Cortex of kidney (tissue), 1 donor: Measurements from ENCODE around the gene CNDP2.

Experiments
- DNase-seq: peaks from one replicate; lab custom pipeline; 2025; lab: John Stamatoyannopoulos, UW

The CNDP2 gene

DNA sequence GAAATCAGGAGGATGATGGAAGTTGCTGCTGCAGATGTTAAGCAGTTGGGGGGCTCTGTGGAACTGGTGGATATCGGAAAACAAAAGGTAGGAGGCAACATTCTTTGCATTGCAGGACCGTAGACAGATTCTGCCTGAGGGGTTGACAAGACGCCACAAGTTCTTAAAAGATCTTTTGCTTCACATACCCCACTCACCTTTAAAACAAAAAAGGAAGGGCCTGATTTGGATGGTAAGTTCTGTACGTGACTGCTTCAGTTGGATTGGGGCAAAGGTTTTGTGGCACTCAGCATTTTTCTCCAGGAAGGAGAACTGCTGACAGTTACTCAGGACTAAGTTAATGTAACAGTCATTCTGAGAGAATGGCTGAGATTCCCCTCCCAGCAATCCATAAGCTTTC lies 5.2 kb downstream of the CNDP2 start:
- no peak for DNase-seq

DNA sequence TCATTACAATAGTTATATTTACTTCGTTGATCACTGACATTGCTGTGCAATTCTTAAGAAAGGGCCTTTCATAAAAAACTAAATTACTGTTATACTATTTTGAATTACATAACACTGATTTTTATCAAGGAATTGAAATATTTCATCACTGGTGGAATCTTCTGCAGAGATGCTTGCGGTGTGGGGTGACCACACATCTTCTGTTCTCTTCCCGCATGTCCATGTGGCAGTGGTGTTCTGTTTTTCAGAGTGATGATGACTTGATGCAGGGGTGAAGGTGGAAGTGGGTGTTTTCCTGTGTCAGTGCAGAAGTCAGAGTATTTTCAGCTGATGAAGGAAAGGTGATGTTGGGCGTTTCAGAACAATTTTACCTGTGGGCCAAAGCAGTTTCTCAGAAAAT lies 7.0 kb downstream of the CNDP2 start:
- DNase-seq: no peak

DNA sequence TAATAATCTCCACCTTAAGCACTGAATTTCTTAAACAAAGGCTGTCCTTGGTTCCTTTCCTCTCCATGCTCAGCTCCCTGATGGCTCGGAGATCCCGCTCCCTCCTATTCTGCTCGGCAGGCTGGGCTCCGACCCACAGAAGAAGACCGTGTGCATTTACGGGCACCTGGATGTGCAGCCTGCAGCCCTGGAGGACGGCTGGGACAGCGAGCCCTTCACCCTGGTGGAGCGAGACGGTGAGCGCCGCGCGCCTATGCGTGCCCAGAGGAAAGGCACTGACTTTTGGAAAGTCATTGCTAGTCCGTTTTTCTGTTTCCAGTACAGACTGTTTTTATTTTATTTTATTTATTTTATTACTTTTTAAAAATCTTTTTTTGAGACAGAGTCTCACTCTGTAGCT lies 9.6 kb downstream of the CNDP2 start:
- DNase-seq: no peak

DNA sequence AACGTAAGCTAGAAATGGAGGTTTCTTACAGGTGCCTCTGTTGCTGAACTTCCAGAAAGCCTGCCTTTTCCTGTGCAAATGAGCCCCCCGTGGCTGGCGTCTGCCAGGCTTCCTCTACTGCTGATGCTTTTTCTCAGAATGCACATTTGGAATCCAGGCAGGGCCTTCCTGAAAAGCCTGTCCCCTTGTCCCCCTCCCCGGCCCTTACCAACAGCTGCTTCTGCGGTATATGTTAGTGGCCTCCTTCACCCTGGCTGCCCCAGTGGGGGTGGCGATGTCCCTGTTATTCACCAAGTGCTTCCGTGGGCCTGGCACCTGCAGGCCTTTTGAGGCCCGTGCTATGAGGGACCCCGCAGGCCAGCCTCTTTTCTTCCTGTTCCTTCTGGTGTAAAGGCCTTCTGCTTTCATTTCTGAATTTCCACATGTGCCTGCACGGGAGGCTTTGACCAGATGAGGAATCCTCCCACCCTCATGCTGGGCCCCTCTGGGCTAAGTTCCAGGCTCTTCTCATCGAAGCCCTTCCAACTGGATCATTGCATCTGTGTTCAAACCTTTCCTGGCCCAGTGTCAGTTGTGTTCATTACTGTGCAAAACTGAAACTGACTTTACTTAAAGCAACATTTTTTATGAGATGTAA lies 10.4 kb downstream of the CNDP2 start:
- DNase-seq: no peak

DNA sequence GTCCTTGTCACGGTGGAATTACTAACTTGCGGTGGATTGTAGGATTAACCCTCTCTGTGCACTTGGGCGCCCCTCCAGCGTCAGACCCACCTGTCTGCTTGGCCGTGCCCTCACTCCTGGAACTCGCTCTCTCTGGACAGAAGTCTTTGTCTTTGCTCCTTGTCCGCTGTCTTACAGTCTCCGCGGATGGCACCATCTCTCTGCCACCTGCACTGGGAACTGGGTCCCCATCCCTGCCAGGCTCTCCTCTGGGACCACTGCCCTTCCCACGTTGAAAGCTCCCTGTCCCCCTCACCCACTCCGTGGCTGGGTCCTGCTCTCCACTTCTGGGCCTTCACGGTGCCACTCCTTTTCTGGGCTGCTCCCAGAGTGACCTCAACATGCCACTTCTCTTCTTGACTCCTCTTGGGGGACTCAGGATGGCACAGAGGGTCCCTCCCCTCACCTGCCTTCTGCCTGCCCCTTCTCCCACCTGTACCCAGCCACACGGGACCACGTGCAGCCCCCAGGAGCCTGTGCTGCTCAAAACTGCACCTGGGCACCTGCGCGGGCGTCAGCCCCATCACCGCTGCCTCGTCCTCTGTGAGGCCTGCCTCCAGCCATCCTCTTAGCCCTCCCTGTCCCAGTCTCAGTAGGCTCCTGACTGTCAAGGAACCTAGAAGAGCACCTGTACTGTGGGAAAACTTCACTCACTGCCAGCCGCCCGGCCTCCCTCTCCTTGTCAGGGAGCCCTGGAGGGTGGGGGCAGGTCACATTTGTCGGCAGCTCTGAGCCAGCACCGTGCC lies 11.1 kb downstream of the CNDP2 start:
- no peak for DNase-seq

DNA sequence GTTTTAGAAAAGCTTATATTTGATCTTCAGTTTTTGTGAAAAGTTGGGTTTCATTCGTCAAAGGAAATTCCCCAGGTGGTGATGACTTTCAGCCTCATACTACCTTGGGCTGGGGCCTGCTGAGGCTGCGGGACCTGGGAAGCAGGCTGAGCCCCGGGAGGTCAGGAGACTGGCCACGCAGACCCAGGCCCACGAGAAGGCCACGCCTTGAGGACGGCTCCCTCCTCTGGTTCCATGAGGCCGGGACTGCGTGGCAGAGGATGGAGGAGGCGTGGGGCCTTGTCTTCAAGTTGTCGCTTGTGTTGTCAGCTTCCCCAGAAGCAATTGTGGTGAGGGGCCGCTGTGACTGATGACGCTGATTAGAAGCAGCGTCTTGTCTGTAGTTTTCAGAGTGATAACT lies 11.8 kb downstream of the CNDP2 start:
- DNase-seq: no peak

DNA sequence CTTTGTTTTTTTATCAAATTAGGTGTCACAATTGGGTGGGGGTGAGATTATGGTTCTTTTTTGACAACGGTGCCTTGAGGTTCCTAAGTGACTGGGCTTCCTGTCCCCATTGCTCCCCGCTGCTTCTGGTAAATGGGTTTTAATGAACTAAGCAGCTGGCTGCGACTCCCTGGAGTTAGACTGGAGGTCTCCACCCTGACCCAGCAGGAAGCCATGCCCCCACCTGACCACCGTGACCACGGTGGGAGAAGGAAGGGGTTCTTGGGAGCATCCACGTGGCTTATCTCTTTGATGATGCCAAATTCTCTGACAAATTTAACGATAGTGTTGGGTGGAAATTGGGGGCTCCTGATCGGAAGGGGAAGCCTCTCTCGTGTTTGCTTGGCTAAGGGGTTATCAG lies 12.2 kb downstream of the CNDP2 start:
- no peak for DNase-seq

DNA sequence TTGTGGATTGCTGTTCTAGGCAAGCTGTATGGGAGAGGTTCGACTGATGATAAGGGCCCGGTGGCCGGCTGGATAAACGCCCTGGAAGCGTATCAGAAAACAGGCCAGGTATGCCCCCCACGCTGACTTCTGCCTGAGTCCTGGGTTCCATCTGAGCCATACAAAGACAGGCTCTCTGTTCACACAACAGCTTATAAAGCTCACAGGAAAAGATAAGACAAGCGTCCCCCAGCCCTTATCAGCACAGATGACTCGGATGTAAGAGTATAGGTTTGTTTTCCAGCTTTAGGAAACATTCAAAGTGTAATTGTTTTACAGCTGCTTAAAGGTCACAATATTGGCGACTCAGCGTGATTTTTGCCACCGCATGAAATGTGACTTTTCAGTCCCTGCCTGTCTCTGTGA lies 12.7 kb downstream of the CNDP2 start:
- no peak for DNase-seq

DNA sequence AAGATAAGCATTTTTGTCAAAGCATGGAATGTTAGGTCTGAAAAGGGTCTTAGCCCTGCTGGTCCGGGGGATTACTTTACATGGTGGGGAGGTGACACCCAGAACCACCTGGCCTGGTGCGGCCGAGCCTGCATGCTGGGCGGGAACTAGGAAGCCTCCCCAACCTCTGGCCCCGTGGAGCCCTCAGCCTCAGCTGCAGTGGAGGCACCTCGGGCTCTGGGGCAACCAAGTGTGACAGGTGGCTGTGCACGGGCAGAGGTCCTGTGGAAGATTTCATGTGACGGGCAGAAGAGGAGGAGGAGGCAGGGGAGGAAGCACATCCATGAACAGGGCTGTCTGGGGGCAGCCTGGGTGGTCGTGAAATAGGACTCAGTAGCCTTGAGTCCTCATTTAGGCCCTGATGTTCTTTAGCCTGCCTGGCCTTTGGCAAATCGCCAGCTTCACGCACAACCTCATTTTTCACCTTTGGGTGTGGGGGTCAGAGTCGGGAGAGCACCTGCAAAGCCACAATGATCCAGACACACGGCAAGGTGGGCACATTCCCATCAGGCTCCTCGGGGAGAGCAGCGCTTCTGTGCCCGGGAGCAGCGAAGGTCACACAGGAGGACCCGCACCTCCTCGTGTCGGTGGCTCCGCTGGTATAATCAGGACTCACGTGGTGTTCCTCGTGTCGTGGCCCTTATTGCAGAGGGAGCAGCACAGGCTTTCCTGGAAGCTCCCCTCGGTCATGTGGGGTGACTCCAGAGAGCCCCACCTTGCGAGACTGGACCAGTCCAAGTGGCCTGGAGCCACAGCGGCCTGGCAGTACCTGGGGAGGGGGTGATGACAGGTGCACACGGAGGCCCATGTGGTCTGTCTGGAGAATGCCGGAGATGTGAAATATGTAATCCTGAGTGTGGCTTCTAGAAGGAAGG lies 13.9 kb downstream of the CNDP2 start:
- no peak for DNase-seq

DNA sequence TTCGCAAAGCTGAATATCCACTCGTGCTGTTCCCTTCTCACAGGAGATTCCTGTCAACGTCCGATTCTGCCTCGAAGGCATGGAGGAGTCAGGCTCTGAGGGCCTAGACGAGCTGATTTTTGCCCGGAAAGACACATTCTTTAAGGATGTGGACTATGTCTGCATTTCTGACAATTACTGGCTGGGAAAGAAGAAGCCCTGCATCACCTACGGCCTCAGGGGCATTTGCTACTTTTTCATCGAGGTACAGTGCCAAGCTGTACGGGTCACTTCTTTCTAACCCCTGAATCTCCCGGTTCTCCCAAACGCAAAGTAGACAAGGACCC lies 14.6 kb downstream of the CNDP2 start:
- DNase-seq: no peak

DNA sequence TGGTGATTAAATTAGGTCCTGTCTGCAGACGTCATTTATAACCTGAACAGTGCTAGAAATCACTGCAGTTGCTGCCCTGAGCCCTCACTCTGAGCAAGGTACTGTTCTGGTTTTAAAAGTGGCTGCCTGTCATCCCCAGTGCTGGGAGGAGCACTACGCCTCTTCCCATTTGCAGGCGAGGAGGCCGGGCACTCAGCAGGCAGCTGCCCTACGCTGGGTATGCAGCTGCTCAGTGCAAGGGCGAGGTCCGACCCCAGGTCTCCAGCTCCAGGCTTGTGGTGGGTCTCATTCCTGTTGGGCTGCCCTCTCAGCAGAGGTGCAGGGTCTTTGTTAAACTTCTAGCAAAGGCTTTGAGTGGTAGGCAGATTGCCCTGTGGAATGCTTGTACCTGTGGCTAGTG lies 15.7 kb downstream of the CNDP2 start:
- DNase-seq: no peak

DNA sequence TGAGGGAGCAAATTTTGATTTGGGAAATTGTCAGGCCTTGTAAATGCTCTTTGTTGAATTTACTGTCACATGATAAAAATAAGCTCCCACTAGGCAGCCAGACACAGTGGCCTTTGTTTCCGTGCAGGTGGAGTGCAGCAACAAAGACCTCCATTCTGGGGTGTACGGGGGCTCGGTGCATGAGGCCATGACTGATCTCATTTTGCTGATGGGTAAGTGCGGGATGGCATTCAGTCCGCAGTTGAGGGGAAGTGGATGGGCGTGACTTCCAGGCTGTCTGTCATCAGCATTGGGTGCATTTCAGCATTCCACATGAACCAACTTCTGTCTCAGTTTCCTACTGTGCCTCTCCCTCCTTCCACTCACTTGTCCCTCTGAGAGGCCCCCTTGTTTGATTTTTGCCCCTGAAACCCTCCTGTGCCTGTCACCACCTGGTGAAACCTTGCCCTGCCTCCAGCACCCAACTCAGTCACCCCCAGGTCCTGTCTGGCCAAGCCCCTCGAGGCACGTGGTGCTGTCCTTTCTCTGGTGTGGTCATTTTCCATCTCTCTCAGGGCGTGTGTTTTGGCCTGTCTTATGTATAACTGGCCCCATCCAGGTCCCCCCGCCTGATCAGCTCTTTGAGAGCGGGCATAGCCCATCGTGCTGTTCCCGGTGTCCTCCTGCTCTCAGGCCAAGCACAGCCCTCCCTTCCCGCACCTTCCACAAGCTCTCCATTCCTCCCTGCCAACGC lies 16.3 kb downstream of the CNDP2 start:
- DNase-seq: no peak

DNA sequence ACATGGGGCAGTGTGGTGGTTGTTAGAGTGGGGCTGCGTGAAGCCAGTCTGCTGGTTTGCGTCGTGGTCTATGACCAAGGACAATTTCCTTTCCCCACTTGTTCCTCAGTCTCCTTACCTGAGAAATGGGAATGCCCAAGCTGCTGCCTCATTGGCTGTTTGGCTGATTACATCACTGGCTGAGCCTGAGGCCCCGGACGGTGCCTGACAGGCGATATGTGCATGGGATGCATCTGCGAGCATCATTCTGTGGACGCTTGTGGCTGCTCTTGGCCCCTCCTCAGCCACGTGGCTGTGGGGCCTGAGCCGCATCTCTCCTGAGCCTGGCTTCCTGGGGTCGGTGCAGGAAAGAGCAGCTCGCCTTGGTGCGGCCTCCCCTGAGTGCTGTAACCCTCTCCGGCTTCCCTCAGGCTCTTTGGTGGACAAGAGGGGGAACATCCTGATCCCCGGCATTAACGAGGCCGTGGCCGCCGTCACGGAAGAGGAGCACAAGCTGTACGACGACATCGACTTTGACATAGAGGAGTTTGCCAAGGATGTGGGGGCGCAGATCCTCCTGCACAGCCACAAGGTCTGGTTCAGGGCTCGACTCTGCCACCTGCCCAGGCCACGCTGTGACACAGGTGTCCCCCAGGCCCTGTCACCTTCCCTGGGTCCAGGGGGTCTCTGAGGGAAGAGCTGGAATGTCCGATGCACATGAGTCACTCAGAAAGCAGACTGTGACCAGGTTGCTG lies 17.2 kb downstream of the CNDP2 start:
- DNase-seq: no peak

DNA sequence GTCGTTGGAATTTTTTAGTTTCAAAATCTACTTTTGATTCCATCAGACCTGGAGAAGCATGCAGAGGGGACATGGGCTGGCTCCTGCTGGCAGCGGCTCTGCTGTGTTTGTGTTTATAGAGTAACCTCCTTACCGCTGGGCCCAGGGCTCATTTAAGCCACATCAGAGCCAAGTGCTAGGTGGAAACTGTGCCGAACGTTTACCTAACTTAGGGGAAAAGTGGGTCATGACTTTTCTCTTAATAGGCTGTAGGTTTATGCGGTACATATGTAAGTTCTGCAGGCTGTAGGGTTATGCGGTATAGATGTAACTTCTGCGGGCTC lies 17.7 kb downstream of the CNDP2 start:
- DNase-seq: no peak

DNA sequence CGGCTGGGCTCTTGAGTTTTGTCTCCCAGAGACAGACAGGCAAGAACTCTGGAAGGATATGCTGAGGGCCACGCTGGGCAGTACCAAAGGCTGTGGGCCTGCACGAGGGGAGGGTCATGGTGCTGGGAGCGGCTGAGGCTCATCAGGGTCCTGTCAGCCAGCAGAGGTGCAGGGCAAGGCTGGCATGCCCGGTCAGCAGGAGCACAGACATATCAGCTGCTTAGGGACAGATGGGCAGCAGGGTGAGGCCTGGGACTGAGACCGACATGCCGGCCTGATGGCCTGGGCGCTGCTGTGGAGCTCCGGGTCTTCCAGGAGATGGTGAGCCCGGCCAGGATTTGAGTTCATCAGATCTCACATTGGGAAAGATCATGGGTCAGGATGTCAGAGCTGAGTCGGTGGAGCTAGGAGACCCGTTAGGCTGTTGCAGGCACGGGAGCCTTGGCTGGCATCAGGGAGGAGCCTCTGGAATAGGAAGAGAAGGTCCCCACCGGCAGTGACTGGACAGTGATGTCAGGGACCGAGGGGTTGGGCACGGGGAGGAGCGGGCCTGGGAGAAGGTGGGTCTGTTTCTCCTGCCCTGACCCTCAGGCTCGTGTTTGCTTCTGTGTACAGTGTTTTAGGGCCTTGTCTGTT lies 18.8 kb downstream of the CNDP2 start:
- no peak for DNase-seq

DNA sequence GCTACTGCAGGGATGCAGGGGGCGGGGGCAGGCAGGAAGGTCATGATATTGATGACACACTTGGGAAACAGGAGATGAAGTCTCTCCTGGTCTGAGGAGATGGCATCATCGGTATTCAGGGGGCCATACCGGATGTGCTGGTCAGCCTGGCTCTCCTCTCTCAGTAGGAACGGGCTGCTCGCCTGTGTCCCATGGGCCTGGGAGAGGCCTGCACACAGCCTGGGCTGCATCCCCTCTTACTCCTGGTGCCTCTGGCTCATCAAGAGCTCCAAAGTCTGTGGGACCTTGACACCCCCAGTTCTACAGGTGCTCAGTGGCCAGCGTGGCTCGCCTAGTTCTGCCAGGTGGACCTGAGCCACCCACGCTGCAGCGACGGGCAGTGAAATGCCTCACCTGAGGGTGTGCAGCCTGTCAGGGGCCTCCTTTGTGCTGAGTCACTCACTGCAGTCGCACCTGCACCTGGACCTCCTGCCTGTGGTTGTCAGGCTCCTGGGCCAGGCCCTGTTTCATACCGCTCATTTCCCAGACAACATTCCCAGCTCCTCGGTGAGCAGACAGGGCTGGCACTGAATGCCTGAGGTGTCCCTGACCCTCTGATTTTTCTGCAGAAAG lies 19.6 kb downstream of the CNDP2 start:
- DNase-seq: no peak

DNA sequence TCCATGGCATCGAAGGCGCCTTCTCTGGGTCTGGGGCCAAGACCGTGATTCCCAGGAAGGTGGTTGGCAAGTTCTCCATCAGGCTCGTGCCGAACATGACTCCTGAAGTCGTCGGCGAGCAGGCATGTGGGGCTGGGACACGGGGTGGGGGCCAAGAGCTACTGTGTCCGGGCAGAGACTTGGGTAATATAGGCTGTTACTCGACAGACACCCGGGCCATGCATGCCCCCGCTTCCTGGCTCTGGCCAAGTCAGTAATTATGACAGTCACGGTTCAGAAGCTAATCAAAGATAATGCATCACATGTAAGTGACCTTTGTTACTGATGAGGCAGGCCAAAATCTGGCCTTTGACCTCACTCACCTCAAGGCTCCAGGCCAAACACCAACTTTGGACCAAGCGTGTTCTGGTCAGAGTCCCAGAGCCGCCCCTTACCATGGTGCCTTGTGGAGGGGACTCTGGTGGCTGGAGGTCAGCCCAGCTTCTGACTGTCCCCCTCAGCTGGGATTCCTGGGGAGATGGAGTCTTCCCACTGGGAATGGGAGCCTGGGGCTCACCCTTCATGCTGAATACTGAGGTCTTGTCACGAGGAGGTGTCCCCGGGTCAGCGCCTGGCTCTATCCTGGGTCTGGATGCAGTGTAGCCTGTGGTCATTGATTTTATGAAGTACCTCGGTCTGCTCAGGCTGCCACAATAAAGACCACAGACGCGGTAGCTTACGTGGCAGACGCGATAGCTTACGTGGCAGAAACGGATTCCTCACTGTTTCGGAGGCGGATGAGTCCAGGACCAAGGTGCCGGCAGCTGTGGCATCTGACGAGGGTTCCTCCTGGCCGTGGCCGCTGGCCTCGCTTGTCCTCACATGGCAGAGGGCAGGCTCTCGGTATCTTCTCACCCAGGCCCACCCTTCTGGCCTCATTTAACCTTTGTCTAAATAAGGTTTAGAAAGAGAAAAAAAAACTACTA lies 20.4 kb downstream of the CNDP2 start:
- DNase-seq: no peak

DNA sequence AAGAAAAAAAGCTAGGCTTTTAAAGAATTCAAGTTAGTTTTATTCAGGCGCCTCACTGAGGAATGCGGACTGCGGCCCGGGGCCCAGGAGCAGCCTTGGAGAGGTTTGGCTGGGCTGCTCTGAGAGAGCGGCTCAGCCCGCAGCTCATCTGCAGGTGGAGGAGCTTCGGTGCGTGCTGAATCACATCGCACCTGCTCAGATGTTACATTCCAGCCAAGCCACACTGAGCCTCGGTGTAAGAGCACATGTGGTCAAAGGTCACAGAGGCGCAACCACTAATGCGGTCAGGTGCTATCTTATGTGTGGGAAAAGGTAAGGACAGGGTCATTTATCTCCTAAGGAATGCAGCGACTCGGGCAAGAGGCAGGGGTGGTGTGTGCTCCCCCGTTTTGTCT lies 21.1 kb downstream of the CNDP2 start:
- DNase-seq: no peak

DNA sequence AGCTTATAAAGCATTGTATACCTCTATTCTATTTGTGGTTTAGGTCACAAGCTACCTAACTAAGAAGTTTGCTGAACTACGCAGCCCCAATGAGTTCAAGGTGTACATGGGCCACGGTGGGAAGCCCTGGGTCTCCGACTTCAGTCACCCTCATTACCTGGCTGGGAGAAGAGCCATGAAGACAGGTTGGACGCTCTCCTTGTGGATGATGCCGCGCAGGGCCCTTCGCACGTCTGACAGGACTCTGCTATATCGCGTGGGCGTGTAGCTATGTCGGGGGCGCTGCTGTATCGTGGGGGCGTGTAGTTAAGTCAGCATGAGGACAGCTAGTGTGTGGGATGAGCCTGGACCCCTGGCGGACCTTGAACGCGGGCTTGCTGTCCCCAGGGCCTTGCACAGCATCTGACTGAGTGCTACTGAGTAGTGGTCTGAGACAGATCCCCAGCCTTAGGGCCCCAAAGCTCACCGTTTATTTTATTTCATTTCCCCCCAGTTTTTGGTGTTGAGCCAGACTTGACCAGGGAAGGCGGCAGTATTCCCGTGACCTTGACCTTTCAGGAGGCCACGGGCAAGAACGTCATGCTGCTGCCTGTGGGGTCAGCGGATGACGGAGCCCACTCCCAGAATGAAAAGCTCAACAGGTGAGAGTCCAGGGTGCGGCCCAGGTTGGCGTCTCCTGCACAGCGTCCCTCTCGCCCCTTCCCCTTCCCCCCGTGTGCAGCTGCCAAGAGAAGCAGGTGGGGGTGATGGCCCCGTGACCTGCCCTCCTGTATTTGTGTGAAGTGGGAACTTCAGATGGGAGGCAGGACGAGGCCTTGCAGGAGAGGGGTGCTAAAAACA lies 22.5 kb downstream of the CNDP2 start:
- no peak for DNase-seq
